IPS-20b (cell line): ENCODE measurements around the gene RHBG.

Source experiments
- H3K27ac ChIP-seq: one replicate; pipeline ENCODE4 v1.5.1; 2013; ENCODE audit warnings: low read length
- H3K27me3 ChIP-seq: 2 replicates; pipeline ENCODE4 v1.6.1; 2013; ENCODE audit warnings: mild to moderate bottlenecking, low read length, inconsistent platforms; ENCODE audit not compliant: insufficient read depth
- H3K36me3 ChIP-seq: 2 replicates; pipeline ENCODE4 v1.6.1; 2013; ENCODE audit warnings: low read depth, mild to moderate bottlenecking, inconsistent platforms, low read length, moderate library complexity; ENCODE audit not compliant: insufficient read depth
- H3K4me1 ChIP-seq: 2 replicates; pipeline ENCODE4 v1.6.1; 2013; ENCODE audit warnings: mild to moderate bottlenecking, control low read depth, inconsistent platforms, low read length, moderate library complexity; ENCODE audit not compliant: insufficient read depth
- H3K4me3 ChIP-seq: 2 replicates; pipeline ENCODE4 v1.5.1; 2013; ENCODE audit warnings: mild to moderate bottlenecking, low read length, inconsistent platforms
- H3K9ac ChIP-seq: 2 replicates; pipeline ENCODE4 v1.6.1; 2013; ENCODE audit warnings: low read depth, mild to moderate bottlenecking, inconsistent platforms, low read length, moderate library complexity
- H3K9me3 ChIP-seq: 2 replicates; pipeline ENCODE4 v1.6.1; 2013; ENCODE audit warnings: mild to moderate bottlenecking, low read depth, low read length, inconsistent platforms; ENCODE audit not compliant: insufficient read depth

The RHBG gene

DNA sequence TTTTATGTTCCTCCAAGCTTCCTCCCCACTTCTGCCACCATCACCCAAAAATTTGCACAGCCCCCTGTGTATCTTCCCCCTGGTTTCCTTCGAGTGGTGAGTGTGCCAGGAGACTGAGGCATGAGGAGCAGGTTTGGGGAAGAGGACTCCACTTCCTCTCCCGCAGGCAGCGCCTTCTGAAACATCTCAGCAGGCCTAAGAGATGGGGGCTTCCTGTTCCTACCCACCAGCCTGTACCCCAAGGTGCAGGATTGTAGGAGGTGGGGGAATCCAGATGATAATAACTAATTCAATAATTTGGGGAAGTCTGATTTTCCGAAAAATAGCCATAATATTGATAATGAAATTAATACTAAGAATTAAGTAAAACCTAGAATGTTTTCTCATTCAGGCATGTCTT, 62.4 kb downstream of the RHBG start:
- H3K4me1 ChIP-seq: peaks cover 25% of the 10 kb centered on the region
- no peak overlapping the region for H3K27ac ChIP-seq
- no peak overlapping the region for H3K4me3 ChIP-seq
- no peaks in the 10 kb centered on the region for H3K36me3 ChIP-seq
- peaks cover 100% of the 10 kb centered on the region for H3K27me3 ChIP-seq
- peaks cover 9% of the 10 kb centered on the region; the same call in 1 of the 2 replicates for H3K9me3 ChIP-seq
- H3K9ac ChIP-seq: no peak overlapping the region

DNA sequence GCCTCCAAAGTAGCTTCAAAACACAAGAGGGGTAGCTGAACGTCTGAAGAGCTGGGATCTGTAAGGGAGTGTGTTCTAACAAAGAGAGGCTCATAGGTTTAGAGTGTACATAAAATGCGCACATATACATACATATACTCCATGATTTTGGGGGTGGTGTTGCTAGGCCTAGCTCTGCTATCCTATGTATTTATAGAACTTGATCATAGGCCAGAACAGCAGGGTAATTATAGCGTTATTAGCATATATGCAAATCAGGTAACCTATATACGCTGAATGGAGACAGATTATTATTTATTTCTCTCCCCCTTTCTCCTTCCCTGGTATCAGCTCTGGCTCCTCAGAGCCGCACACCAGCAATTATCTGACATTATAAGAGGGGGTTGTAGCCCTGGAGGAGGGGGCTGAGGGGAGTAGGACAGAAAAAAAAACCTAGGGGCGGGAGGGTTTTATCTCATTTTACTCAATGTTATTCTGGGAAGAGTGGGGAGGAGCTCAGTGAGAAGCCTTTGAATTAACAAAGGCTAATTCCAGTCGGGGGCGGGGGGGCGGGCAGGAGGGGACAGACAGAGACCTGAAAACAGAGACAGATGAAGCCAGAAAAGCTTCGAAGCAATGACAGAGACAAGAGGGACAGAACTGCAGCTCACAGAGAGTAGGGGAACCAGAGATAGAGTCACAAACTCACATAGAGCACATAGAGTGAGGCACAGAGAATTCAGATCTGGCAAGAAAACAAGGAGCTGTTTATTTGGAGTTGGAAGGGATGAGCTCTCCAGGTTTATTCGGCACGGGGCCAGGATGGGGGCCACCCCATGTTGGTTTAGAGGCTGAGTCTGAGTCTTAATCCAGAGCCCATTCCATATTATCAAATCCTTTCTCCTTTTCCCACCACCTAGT, 63.0 kb downstream of the RHBG start:
- H3K36me3 ChIP-seq: no peaks in the 10 kb centered on the region
- peaks cover 100% of the 10 kb centered on the region for H3K27me3 ChIP-seq
- H3K4me3 ChIP-seq: peak overlapping the region; percentile 16; the same call in 1 of the 2 replicates
- H3K4me1 ChIP-seq: peaks cover 25% of the 10 kb centered on the region
- H3K9ac ChIP-seq: no peak overlapping the region
- no peak overlapping the region for H3K27ac ChIP-seq
- peaks cover 9% of the 10 kb centered on the region; the same call in 1 of the 2 replicates for H3K9me3 ChIP-seq

DNA sequence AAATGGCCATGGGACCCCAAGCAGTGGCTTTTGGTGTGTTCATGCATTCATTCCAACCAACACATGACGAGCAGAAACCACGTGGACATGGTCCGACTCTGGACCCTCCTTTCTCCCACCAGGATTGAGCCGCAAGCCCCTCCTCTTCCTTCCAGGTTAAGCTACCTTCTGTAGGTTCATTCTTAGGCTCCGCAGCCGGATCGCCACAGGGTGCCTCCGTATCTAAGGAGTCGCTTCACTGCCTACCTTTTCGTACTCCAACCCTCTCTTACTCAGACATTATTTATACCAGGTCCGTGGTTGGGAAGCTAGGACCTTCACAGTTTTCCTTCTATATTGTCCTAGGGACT, 63.6 kb downstream of the RHBG start:
- peaks cover 25% of the 10 kb centered on the region for H3K4me1 ChIP-seq
- H3K27me3 ChIP-seq: peaks cover 100% of the 10 kb centered on the region

GRCh38 chr1:156433032-156433431, 64.0 kb downstream of the RHBG start:
- Histone ChIP-seq H3K27ac (no peak overlapping the region), H3K9me3 (peaks cover 9% of the 10 kb centered on the region; the same call in 1 of the 2 replicates), H3K36me3 (no peaks in the 10 kb centered on the region), H3K4me1 (peaks cover 25% of the 10 kb centered on the region), H3K27me3 (peaks cover 100% of the 10 kb centered on the region), H3K9ac (no peak overlapping the region), H3K4me3 (no peak overlapping the region)

More for the DNA sequence above, 63.6 kb downstream of the RHBG start:
- Histone ChIP-seq H3K9ac (no peak overlapping the region), H3K27ac (no peak overlapping the region), H3K9me3 (peaks cover 9% of the 10 kb centered on the region; the same call in 1 of the 2 replicates), H3K36me3 (no peaks in the 10 kb centered on the region), H3K4me3 (peak overlapping the region; percentile 16; the same call in 1 of the 2 replicates)

DNA sequence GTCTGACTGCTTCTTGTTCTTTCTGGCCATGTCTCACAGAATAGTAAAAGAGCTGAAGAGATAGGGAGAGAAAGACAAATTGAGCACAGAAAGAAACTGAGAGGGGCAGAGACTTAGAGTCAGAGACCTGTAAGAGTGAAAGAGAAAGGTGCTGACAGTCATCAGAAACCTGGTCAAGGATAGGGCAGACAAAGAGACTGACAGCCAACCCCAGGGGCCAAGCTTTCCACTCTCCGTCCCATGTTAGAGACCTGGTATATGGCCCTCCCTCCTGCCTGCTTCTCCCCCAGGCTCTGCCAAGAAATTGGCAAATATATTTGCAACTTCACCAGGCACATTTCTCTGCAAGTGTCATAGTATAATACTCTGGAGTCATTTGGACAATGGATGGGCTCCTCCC, 64.6 kb downstream of the RHBG start:
- no peak overlapping the region for H3K4me3 ChIP-seq
- H3K9me3 ChIP-seq: peaks cover 9% of the 10 kb centered on the region; the same call in 1 of the 2 replicates
- H3K36me3 ChIP-seq: no peaks in the 10 kb centered on the region
- peaks cover 100% of the 10 kb centered on the region for H3K27me3 ChIP-seq
- no peak overlapping the region for H3K9ac ChIP-seq
- H3K4me1 ChIP-seq: peaks cover 25% of the 10 kb centered on the region
- no peak overlapping the region for H3K27ac ChIP-seq
